ENCODE data around the gene NAV1. TPM values are rescaled to one million over a fixed set of nuclear protein-coding genes. Genes with fewer than 3 reads are reported as not detected.

Gene NAV1
- total and polyA plus RNA-seq, 2 experiments from 2014 or later = 22.7 to 37.4 TPM

DNA sequence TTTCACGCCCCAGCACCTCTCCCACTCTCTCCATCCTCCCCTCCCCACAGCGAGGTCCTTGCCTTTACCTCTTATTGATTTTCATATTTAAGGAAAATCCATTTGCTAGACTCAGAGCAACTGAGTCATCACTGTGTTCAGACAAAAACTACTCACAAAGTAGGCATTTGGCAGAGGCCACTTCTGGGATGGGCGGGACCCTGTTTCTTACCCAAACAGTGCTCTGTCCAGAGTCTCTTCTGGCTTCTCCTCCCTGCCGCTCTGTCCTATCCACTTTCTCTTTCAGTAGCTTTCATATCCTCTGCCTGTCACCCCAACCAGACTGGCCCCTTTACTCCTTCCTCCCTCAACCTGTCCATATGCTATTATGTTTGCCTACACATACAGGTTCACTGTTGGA is 2.4 kb upstream of the NAV1 start (continued):
- TF ChIP-seq, protein P1, sequence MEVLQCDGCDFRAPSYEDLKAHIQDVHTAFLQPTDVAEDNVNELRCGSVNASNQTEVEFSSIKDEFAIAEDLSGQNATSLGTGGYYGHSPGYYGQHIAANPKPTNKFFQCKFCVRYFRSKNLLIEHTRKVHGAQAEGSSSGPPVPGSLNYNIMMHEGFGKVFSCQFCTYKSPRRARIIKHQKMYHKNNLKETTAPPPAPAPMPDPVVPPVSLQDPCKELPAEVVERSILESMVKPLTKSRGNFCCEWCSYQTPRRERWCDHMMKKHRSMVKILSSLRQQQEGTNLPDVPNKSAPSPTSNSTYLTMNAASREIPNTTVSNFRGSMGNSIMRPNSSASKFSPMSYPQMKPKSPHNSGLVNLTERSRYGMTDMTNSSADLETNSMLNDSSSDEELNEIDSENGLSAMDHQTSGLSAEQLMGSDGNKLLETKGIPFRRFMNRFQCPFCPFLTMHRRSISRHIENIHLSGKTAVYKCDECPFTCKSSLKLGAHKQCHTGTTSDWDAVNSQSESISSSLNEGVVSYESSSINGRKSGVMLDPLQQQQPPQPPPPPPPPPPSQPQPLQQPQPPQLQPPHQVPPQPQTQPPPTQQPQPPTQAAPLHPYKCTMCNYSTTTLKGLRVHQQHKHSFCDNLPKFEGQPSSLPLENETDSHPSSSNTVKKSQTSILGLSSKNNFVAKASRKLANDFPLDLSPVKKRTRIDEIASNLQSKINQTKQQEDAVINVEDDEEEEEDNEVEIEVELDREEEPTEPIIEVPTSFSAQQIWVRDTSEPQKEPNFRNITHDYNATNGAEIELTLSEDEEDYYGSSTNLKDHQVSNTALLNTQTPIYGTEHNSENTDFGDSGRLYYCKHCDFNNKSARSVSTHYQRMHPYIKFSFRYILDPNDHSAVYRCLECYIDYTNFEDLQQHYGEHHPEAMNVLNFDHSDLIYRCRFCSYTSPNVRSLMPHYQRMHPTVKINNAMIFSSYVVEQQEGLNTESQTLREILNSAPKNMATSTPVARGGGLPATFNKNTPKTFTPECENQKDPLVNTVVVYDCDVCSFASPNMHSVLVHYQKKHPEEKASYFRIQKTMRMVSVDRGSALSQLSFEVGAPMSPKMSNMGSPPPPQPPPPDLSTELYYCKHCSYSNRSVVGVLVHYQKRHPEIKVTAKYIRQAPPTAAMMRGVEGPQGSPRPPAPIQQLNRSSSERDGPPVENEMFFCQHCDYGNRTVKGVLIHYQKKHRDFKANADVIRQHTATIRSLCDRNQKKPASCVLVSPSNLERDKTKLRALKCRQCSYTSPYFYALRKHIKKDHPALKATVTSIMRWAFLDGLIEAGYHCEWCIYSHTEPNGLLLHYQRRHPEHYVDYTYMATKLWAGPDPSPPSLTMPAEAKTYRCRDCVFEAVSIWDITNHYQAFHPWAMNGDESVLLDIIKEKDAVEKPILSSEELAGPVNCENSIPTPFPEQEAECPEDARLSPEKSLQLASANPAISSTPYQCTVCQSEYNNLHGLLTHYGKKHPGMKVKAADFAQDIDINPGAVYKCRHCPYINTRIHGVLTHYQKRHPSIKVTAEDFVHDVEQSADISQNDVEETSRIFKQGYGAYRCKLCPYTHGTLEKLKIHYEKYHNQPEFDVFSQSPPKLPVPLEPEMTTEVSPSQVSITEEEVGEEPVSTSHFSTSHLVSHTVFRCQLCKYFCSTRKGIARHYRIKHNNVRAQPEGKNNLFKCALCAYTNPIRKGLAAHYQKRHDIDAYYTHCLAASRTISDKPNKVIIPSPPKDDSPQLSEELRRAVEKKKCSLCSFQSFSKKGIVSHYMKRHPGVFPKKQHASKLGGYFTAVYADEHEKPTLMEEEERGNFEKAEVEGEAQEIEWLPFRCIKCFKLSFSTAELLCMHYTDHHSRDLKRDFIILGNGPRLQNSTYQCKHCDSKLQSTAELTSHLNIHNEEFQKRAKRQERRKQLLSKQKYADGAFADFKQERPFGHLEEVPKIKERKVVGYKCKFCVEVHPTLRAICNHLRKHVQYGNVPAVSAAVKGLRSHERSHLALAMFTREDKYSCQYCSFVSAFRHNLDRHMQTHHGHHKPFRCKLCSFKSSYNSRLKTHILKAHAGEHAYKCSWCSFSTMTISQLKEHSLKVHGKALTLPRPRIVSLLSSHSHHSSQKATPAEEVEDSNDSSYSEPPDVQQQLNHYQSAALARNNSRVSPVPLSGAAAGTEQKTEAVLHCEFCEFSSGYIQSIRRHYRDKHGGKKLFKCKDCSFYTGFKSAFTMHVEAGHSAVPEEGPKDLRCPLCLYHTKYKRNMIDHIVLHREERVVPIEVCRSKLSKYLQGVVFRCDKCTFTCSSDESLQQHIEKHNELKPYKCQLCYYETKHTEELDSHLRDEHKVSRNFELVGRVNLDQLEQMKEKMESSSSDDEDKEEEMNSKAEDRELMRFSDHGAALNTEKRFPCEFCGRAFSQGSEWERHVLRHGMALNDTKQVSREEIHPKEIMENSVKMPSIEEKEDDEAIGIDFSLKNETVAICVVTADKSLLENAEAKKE (CRISPR knock-in tag; IDR thresholded peaks at IDR 0.05) = no peak
- TF ChIP-seq JUNB (IDR thresholded peaks at IDR 0.05; ENCODE audit: unreplicated experiment) (no peak), NANOG (IDR thresholded peaks at IDR 0.05; ENCODE audit: borderline replicate concordance) (no peak), STAT1 (IDR thresholded peaks at IDR 0.05; ENCODE audit: unreplicated experiment) (no peak), ZNF331 (CRISPR knock-in tag; IDR thresholded peaks at IDR 0.05; ENCODE audit: low read depth) (no peak), ZNF114 (CRISPR knock-in tag; IDR thresholded peaks at IDR 0.05) (no peak)
- TF ChIP-seq, protein P2, sequence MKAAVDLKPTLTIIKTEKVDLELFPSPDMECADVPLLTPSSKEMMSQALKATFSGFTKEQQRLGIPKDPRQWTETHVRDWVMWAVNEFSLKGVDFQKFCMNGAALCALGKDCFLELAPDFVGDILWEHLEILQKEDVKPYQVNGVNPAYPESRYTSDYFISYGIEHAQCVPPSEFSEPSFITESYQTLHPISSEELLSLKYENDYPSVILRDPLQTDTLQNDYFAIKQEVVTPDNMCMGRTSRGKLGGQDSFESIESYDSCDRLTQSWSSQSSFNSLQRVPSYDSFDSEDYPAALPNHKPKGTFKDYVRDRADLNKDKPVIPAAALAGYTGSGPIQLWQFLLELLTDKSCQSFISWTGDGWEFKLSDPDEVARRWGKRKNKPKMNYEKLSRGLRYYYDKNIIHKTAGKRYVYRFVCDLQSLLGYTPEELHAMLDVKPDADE (IDR thresholded peaks at IDR 0.05) = no peak

DNA sequence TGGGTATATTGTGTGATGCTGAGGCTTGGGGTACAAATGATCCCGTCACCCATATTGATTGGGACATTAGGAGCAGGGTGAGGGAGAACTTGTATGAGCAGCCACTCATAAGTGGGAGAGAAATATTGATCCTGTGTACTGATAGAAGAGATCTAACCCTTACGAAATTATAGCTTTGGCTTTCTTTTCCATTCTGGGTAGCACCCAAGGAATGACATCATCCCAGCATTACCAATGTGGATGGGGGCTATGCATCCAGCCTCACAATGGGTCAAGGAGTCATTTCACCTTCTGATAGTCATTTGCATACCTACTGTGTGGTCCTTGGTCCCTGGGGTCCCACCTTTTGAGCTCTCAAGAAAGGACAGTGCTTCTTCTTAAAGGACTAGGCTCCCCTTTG is 1.9 kb upstream of the NAV1 start:
- no peaks in the 10 kb centered on the region for H3K36me3 Mint-ChIP-seq (ENCODE audit: low read depth)
- peaks cover 59% of the 10 kb centered on the region for H3K27me3 ChIP-seq (ENCODE audit: insufficient read depth)
- H3K27me3 Mint-ChIP-seq (ENCODE audit: insufficient read depth, low read depth, poor library complexity) = peaks cover 37% of the 10 kb centered on the region
- no peak overlapping the region for H3K4me2 ChIP-seq
- peaks cover 26% of the 10 kb centered on the region for H3K4me1 ChIP-seq (ENCODE audit: insufficient read depth)
- H3K27ac ChIP-seq (ENCODE audit: low read depth) = no peak overlapping the region
- no peak overlapping the region for H3K4me3 ChIP-seq
- no peak for DNase-seq (ENCODE audit: low spot score)
- H3K4me3 Mint-ChIP-seq = no peak overlapping the region
- no peak for ATAC-seq
- H3K9me3 Mint-ChIP-seq = no peaks in the 10 kb centered on the region
- no peaks in the 10 kb centered on the region for H3K9me2 ChIP-seq (ENCODE audit: insufficient read depth)
- no peaks in the 10 kb centered on the region for H3K79me2 ChIP-seq (replicated peaks; ENCODE audit: insufficient read depth)
- no peak overlapping the region for H3K27ac Mint-ChIP-seq
- peaks cover 16% of the 10 kb centered on the region for H3F3A ChIP-seq (replicated peaks; ENCODE audit: low read depth)
- H4K20me1 ChIP-seq (replicated peaks; ENCODE audit: insufficient read depth) = no peaks in the 10 kb centered on the region
- no peak overlapping the region for H2AFZ ChIP-seq
- peaks cover 25% of the 10 kb centered on the region for H3K4me1 Mint-ChIP-seq
- no peaks in the 10 kb centered on the region for H3K36me3 ChIP-seq (ENCODE audit: insufficient read depth)
- TF ChIP-seq EZH2phosphoT487 (IDR thresholded peaks at IDR 0.05; ENCODE audit: unreplicated experiment) (no peak), ZNF331 (CRISPR knock-in tag; IDR thresholded peaks at IDR 0.05; ENCODE audit: low read depth) (no peak), ZNF114 (CRISPR knock-in tag; IDR thresholded peaks at IDR 0.05) (no peak), NANOG (IDR thresholded peaks at IDR 0.05; ENCODE audit: borderline replicate concordance) (no peak), STAT1 (IDR thresholded peaks at IDR 0.05; ENCODE audit: unreplicated experiment) (no peak)
- TF ChIP-seq, protein P1 (CRISPR knock-in tag; IDR thresholded peaks at IDR 0.05) = no peak
